PC-9 (cell line): ENCODE results near the gene SGCD.

Source experiments
- CTCF ChIP-seq: fragments of 200-600 bp; sonication (generic); conservative IDR thresholded peaks from 2 replicates; pipeline ENCODE4 v1.6.1; 2017; ENCODE audit warnings: mixed run types, antibody characterized with exemption, mild to moderate bottlenecking, moderate library complexity
- EZH2 ChIP-seq: fragments of 200-600 bp; sonication (generic); IDR thresholded peaks from 2 replicates; pipeline ENCODE4 v1.8.0; 2017; ENCODE audit warnings: antibody characterized with exemption, low read depth

GRCh38 chr5:156427315-156427714 lies 100.4 kb downstream of the SGCD start:
- TF ChIP-seq CTCF (no peak), EZH2 (no peak)
